ENCODE data around the gene DDC.

Gene DDC, protein sequence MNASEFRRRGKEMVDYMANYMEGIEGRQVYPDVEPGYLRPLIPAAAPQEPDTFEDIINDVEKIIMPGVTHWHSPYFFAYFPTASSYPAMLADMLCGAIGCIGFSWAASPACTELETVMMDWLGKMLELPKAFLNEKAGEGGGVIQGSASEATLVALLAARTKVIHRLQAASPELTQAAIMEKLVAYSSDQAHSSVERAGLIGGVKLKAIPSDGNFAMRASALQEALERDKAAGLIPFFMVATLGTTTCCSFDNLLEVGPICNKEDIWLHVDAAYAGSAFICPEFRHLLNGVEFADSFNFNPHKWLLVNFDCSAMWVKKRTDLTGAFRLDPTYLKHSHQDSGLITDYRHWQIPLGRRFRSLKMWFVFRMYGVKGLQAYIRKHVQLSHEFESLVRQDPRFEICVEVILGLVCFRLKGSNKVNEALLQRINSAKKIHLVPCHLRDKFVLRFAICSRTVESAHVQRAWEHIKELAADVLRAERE

DNA sequence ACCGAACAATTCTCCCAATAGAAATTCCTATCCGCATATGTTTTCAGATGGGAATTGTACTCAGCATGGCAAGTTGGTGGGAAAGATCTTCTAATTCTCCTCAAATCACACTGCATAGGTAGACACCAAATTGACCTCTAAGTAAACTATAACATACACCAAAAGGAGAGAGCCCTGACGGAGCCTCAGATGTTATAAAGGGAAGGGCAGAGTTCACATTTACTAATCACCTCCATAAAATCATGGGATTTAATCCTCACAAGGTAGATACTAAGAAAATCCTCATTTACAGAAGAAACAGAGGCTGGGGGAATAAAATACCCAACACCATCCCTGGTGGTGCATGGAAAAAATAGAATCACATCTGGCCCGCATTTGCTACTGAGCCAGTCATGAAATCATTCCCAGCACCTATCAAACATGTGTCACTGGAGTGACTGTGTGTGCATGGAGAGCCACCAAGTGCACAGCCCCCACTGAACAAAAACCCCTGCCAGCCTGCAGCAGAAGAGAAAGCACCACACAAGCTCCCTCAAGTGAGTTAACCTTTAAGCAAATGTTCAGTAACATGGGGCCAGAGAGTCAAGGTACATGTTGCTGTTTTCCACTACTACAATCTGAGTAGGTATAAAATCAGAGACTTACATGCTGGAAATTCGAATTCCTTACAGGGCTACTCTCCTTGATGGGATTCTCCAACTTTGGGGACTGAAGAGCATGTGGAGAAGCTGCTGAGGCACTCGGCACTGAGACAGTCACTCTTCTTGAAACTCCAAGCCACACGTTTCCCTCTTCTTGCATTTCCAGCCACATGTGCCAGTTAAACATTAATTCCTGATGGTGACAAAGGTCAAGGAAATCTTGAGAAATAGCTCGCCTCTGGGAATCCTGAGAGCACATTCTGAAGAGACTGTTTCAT is at the start of gene DDC:
Gene DDC, minus strand, starts transcription at position 766 of the 919 bp plus-strand sequence. CDS start 21,320 bp downstream, outside the sequence.
- no peak for DNase-seq (ENCODE audit: extremely low read depth, low read depth)
- TF ChIP-seq, protein P1, sequence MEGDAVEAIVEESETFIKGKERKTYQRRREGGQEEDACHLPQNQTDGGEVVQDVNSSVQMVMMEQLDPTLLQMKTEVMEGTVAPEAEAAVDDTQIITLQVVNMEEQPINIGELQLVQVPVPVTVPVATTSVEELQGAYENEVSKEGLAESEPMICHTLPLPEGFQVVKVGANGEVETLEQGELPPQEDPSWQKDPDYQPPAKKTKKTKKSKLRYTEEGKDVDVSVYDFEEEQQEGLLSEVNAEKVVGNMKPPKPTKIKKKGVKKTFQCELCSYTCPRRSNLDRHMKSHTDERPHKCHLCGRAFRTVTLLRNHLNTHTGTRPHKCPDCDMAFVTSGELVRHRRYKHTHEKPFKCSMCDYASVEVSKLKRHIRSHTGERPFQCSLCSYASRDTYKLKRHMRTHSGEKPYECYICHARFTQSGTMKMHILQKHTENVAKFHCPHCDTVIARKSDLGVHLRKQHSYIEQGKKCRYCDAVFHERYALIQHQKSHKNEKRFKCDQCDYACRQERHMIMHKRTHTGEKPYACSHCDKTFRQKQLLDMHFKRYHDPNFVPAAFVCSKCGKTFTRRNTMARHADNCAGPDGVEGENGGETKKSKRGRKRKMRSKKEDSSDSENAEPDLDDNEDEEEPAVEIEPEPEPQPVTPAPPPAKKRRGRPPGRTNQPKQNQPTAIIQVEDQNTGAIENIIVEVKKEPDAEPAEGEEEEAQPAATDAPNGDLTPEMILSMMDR (IDR thresholded peaks at IDR 0.05; ENCODE audit: low read depth, low read length), result no peak

DNA sequence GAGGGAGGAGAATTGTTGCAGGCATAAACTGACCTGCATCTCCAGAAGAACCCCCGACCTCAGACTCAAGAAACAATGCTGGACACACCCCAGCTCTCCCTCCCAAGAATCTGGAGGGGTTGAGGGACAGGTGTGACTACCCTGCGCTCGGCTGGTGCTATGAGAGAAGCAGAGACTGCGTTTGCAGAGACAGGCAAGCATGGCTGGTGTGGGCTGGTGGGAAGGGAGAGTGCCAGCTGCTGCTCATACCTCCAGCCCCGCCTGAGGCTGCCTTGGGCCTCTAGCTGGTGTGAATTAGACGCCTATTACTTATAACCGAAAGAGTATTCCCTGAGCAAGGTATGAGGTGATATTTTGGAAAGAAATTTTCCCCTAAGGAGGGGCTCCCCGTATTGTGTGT is 48.3 kb upstream of the DDC start:
- TF ChIP-seq, protein P1 (IDR thresholded peaks at IDR 0.05; ENCODE audit: low read depth, low read length), result no peak
- DNase-seq (ENCODE audit: extremely low read depth, low read depth), result no peak

DNA sequence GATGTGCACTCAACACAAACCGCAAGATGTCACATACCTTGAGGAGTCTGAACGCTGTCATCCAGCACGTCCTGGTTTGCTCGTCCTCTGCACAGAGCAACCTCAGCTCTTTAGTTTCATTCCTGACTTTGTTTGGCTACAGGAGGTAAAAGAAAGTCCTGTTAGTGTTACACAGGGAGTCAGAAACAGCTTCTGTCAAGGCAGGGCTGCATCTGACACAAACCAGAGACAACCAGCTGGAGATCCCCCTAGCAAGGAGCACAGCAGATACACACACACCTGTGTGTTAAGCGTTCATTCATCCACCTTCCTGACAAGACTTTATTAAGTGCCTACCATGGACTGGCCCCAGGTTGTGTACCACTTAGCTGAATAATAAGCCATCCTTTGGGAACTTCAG is 47.5 kb upstream of the DDC start:
- no peak for DNase-seq (ENCODE audit: extremely low read depth, low read depth)
- TF ChIP-seq, protein P1 (IDR thresholded peaks at IDR 0.05; ENCODE audit: low read depth, low read length), result no peak

DNA sequence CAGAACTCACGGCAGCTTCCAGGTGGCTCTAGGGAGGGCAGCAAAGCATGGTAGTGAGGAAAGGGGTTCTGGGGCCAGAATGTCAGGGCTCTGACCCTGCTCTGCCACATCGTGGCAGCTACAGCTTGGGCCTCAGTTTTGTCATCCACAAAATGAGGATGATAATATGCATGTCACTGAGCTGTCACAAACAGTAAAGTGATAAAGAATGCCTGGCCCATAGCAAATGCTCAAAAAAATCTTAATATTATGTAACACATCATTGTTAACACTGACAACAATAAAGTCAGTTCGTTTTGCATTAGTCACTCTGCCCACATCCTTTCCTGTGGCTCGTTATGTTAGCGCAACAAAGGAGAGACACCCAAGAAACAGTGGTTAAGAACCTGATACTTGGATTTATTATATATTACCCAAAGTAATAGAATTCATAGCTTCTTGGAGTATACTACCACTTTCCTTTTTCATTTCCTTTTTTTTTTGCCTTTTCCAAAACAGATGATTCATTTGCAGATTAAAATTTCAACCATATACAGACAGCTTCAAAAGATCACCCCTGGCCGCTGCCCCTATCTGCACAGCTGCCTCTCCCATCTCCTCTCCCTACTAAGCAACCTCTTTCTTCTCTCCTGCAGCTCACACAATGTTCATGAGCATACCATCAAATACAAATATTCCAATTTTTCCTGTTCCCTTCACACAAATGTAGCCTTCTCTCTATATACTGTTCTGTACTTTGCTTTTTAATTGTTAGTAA is 45.5 kb upstream of the DDC start:
- TF ChIP-seq, protein P1 (IDR thresholded peaks at IDR 0.05; ENCODE audit: low read depth, low read length), result no peak
- DNase-seq (ENCODE audit: extremely low read depth, low read depth), result no peak

DNA sequence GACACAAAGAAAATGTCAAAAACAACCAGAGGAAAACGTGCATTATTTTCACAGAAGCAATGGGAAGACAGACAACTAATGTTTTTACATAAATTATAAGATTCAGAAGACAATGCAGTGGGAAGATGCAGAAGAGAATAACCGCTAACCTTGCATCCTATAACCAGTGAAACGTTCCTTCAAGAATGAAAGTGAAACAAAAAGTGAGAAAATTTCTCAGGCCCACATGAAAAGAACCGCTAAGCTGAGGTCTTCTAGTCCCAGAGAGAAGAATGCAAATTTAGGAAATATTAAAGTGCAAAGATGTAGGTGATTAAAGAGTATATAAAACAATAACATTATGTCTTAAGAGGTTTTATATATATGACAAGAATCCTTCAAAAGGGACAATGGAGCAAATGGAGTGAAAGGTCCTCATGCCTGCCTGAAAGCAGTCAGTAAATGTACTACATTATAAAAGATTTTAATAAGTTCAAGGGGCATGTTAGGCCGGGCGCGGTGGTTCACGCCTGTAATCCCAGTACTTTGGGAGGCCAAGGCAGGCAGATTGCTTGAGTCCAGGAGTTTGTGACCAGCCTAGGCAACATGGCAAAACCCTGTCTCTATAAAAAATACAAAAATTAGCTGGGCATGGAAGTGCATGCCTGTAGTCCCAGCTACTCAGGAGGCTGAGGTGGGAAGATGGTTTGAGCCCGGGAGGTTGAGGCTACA is 43.1 kb upstream of the DDC start:
- DNase-seq (ENCODE audit: extremely low read depth, low read depth), result no peak
- TF ChIP-seq, protein P1 (IDR thresholded peaks at IDR 0.05; ENCODE audit: low read depth, low read length), result no peak

DNA sequence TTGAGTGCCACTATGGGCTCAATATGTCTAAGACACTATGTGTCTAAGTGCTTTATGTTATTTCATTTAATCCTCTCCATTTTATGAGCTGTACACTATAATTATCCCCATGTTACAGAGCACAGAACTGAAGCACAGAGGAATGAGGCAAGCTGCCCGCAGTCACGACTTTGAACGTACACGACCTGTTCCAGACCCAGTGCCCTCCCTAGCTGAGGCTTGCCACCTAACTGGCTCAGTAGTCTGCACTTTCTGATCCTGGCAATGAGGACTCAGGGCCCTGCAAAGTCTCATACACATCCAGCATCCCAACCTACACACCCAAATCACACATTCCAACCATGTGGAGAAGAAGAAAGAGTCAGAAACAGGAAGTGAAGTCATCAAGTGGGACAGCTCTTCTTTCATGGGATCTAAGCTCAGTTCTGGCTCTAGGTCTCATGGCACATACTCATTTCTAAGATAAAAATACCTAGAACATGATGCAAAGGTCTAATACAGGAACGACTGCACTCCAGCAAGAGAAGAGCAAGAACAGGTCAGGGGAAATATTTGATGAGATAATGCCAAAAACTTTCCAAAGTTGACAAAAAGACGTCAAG is 42.4 kb upstream of the DDC start:
- DNase-seq (ENCODE audit: extremely low read depth, low read depth), result no peak

More for the DNA sequence above, 42.4 kb upstream of the DDC start:
- TF ChIP-seq, protein P1 (IDR thresholded peaks at IDR 0.05; ENCODE audit: low read depth, low read length), result no peak

All from AG09319 (cell line).